Glutamatergic neuron (in vitro differentiated cells): ENCODE results near the gene CA5A. TPM values are rescaled to one million over a fixed set of nuclear protein-coding genes. Genes with fewer than 3 reads are reported as not detected.

Source experiments
- DNase-seq: peaks from one replicate; pipeline ENCODE4 v3.0.0; 2022
- H3K27ac Mint-ChIP-seq: one replicate; pipeline ENCODE4 v1.8.0; 2020; ENCODE audit warnings: mild to moderate bottlenecking, mixed read lengths, inconsistent platforms; ENCODE audit not compliant: unreplicated experiment
- H3K27me3 Mint-ChIP-seq: one replicate; pipeline ENCODE4 v1.8.0; 2020; ENCODE audit warnings: mild to moderate bottlenecking, moderate library complexity, mixed read lengths, inconsistent platforms; ENCODE audit not compliant: unreplicated experiment
- H3K36me3 Mint-ChIP-seq: one replicate; pipeline ENCODE4 v1.8.0; 2020; ENCODE audit warnings: mild to moderate bottlenecking, mixed read lengths, inconsistent platforms; ENCODE audit not compliant: unreplicated experiment
- H3K4me1 Mint-ChIP-seq: one replicate; pipeline ENCODE4 v1.8.0; 2020; ENCODE audit warnings: mild to moderate bottlenecking, low read depth, mixed read lengths, inconsistent platforms; ENCODE audit not compliant: unreplicated experiment
- H3K4me3 Mint-ChIP-seq: one replicate; pipeline ENCODE4 v1.8.0; 2020; ENCODE audit warnings: mild to moderate bottlenecking, mixed read lengths, inconsistent platforms; ENCODE audit not compliant: unreplicated experiment
- H3K9me3 Mint-ChIP-seq: one replicate; pipeline ENCODE4 v1.8.0; 2020; ENCODE audit warnings: mild to moderate bottlenecking, moderate library complexity, mixed read lengths, inconsistent platforms; ENCODE audit not compliant: unreplicated experiment
- CTCF ChIP-seq: fragments of 200-600 bp; sonication (generic); IDR thresholded peaks from one replicate; pipeline ENCODE4 v1.5.0; 2021; ENCODE audit not compliant: partially characterized antibody, unreplicated experiment
- total RNA-seq: library from RNA; stranded (reverse); fragmentation: NEBNext Ultra II Directional; extraction: Animal tissue kit (Norgen Biotek cat#: 25700); gene quantifications from one replicate; pipeline ENCODE4 v1.2.1, GENCODE V29; 2021; ENCODE audit not compliant: unreplicated experiment

Gene CA5A
- total RNA-seq, 1 donor from 2014 or later, result not detected

DNA sequence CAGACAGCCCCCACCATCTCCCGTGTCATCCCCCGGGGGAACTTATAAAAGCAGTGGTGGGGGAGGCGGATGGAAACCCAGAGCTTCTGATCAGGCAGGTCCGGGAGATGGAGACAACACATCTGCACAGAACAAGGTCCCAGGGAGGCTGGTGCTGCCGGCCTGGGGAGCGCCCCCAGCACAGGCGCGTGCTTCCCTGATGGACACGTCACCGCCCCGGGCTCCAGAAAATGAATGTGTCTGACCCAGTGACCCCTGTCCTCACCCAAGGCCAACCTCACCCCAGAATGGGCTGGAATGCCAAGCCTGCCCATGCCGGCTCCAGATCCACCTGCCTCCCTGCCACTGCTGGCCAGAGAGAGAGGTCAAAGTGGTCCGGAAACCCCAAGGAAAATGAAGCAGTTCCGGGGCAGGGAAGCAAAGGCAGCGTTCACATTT, 79.5 kb downstream of the CA5A start:
- Mint-ChIP-seq H3K4me1 (peaks cover 41% of the 10 kb centered on the region), H3K36me3 (no peaks in the 10 kb centered on the region)

GRCh38 chr16:87855852-87856715, 80.2 kb downstream of the CA5A start:
- Mint-ChIP-seq H3K27ac (peak overlapping the region; percentile 93), H3K4me3 (peak overlapping the region; percentile 75), H3K27me3 (peaks cover 16% of the 10 kb centered on the region), H3K9me3 (peaks cover 10% of the 10 kb centered on the region), H3K36me3 (no peaks in the 10 kb centered on the region), H3K4me1 (peaks cover 41% of the 10 kb centered on the region)
- no peak for TF ChIP-seq CTCF
- DNase-seq, result peak; percentile 69

More for the DNA sequence above, 79.5 kb downstream of the CA5A start:
- H3K4me3 Mint-ChIP-seq, result peak overlapping the region; percentile 75
- no peak for TF ChIP-seq CTCF
- no peak for DNase-seq
- peaks cover 16% of the 10 kb centered on the region for H3K27me3 Mint-ChIP-seq
- peak overlapping the region; percentile 93 for H3K27ac Mint-ChIP-seq
- peaks cover 10% of the 10 kb centered on the region for H3K9me3 Mint-ChIP-seq

DNA sequence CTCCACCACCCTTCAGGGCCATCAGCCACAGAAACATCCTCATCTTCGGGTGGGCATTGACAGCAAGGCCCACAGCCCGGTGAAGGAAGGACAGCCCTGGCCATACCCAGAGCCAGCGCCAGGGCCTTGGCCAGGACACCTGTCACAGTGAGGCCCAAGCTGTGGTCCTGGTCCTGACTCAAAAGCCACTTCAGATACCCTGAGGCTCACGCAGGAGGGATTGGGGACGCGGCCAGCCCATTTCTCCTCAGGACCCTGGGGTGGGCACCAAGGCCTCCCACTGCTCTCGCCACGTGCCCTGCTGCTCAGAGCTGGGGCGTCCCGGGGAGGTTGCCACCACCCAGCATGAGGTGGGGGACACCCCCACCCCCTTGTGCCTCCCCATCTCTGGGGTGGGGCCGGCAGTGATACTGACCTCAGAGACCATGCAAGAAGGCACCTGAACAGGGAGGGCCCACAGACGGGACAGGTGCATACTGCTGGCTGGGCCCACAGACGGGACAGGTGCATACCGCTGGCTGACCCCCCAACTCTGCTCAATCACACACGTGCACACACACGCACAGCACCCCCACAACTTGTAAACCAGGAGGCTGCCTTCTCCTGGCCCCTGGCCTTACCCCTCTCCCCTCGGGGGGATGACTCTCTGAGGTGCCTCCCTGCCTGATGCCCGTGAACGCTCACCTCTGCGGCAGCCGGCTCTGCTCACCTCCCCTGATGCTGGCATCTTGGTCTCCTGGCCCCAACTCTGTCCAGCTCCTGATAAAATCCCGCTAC, 81.2 kb downstream of the CA5A start:
- H3K4me3 Mint-ChIP-seq, result peak overlapping the region; percentile 46
- peaks cover 17% of the 10 kb centered on the region for H3K27me3 Mint-ChIP-seq
- TF ChIP-seq CTCF, result no peak
- no peaks in the 10 kb centered on the region for H3K36me3 Mint-ChIP-seq
- H3K9me3 Mint-ChIP-seq, result peaks cover 8% of the 10 kb centered on the region
- DNase-seq, result no peak
- peaks cover 43% of the 10 kb centered on the region for H3K4me1 Mint-ChIP-seq
- peak overlapping the region; percentile 91 for H3K27ac Mint-ChIP-seq

DNA sequence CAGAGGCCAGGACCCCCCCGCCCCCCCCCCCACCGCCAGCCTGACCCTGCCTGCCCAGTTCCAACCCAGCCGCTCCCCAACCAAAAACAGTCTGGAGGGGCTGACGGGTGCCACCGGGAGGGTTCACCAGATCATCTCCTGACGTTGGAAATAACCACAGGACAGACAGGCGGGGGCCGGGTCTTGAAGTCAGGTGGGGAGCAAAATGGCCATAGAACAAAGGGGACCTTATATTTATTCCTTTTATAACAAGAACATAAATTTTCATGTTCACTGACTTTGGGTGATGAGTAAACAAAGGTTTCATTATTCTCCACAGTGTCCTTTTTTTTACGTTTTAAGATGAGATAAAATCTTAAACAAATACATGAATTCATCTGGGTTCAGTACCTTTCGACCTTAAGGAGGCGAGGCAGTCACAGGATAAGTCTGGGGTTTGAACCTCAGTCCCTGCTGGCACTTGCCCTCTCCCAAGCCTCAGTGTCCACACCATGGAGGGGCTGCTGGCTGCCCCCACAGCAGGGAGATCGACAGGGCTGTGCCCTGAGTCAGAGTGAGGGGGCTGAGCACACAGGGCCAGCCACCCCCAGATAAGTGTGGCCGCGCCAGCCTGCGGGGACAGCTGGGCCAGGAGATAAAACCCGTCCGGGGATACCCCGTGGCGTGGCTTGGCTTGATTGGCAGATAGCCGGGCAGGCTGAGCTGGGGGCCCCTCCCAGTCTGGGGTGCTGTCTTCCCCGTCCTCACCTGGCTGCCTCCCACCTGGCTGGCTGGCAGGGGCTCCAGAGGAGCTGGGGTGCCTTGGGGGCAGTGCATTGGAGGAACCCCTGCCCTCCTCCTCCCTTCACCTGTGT, 82.0 kb downstream of the CA5A start:
- peaks cover 41% of the 10 kb centered on the region for H3K4me1 Mint-ChIP-seq
- H3K4me3 Mint-ChIP-seq, result peak overlapping the region; percentile 69
- H3K36me3 Mint-ChIP-seq, result no peaks in the 10 kb centered on the region
- DNase-seq, result no peak
- peaks cover 8% of the 10 kb centered on the region for H3K9me3 Mint-ChIP-seq
- TF ChIP-seq CTCF, result no peak
- peaks cover 17% of the 10 kb centered on the region for H3K27me3 Mint-ChIP-seq
- peak overlapping the region; percentile 70 for H3K27ac Mint-ChIP-seq
